CD4-positive, alpha-beta T cell treated with Interleukin-6 at 100 ng/mL for 8 hours (primary cell): ENCODE results near the gene PPP1R17.

Experiments
- DNase-seq: peaks from one replicate; pipeline ENCODE4 v3.0.0-alpha.2; 2020; ENCODE audit warnings: mixed read lengths, low spot score

PPP1R17 gene

GRCh38 chr7:31699050-31699449 lies 12.0 kb downstream of the PPP1R17 start:
- no peak for DNase-seq

DNA sequence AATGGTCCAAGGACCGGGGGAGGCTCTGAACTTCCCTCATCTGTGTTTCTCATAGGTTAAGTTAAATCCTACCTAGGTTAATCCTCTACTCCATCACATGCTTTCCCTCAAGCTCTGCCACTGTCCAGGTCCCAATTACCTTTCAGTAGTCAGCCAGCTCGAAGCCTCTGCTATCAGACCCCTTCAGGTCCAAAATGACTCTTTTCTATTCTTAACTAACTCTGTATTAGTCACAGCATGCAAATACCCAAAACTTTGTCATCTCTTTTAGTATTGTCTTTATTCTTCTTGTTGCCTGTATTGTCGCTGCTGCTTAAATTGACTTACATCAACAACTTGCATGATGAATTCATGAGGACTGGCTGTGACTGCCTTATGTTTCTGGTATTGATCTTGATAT lies 15.3 kb downstream of the PPP1R17 start:
- no peak for DNase-seq

- no peak for DNase-seq
Measured at GRCh38 chr7:31705377-31705776, 18.4 kb downstream of the PPP1R17 start.

DNA sequence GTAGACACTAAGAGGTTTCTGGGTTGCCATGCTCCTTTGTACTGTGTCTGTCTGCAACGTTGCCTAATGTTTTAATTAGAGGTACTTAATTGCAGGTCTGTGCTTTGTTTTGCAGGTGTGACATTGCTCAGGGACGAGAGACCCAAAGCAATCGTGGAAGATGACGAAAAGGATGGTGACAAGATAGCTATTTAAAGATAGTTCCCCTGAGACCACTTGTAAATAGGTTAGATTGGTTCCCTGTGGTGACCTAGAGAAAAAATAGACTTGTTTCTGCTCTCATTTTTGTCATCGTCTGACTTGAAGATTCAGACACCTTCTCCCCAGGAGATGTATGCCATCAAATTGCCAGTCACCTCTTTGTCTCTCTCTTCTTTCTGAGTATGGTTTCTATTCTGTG lies 20.1 kb downstream of the PPP1R17 start:
- DNase-seq, result no peak

GRCh38 chr7:31710171-31710570 lies 23.2 kb downstream of the PPP1R17 start:
- no peak for DNase-seq

GRCh38 chr7:31716355-31716754 lies 29.3 kb downstream of the PPP1R17 start:
- no peak for DNase-seq

- DNase-seq, result no peak
Measured at GRCh38 chr7:31720366-31720765, 33.4 kb downstream of the PPP1R17 start.

DNA sequence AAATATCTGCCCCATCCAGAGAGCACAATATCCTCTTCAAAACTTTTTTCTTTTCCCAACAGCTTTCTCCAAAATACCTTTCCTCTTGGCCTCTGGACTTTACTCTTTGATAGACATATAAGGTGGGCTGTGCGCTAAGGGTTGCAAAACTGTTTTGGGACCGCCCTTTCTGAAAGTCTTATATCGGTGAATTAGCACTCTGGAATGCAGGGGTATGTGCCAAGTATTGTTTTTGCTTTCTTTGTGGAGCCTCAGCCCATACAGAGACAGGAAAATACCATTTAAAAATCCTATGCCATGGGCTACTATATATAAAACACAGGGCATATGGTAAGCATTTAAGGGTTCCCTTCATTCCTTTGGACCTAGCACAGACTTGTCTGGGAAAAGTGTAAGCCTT lies 37.7 kb downstream of the PPP1R17 start:
- no peak for DNase-seq

- no peak for DNase-seq
Measured at GRCh38 chr7:31729195-31729804, 42.3 kb downstream of the PPP1R17 start.

GRCh38 chr7:31734456-31734855 lies 47.4 kb downstream of the PPP1R17 start:
- no peak for DNase-seq

GRCh38 chr7:31735991-31736982 lies 49.3 kb downstream of the PPP1R17 start:
- no peak for DNase-seq

GRCh38 chr7:31741852-31742251 lies 54.8 kb downstream of the PPP1R17 start:
- DNase-seq, result no peak

GRCh38 chr7:31744294-31744874 lies 57.4 kb downstream of the PPP1R17 start:
- no peak for DNase-seq

DNA sequence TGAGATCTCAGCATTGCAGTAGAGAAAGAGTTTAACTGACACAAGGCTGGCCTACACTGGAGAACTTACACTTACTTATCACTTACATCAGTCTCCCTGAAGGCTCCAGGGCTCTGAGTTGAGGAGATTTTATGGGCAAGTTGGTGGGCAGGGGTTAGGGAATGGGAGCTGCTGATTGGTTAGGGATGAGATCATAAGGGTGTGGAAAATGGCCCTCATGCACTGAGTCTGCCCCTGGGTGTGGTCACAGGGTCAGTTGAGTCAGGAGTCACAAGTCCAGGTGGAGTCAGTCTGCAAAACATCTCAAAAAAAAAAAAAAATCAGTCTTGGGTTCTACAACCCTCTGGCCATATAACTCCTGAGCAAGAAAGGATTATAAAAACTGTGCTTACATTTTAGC lies 60.5 kb downstream of the PPP1R17 start:
- DNase-seq, result no peak

DNA sequence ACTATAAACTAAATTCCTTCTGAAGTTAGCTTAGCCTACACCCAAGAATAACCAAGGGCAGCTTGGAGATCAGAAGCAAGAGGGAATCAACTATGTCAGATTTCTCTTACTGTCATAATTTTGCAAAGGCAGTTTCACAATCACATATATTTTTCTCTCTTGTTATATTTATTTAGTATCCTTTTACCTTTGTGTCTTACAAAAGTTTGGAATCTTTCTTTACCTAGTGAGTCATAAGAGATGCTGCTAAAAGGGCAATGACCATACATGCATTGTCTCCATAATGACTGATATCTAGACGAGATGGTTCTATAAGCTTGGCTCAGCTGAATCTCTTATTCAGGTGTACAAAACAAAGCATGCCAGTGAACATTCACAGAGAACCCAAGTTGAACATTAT lies 61.1 kb downstream of the PPP1R17 start:
- DNase-seq, result no peak

GRCh38 chr7:31751726-31752125 lies 64.7 kb downstream of the PPP1R17 start:
- no peak for DNase-seq
